Stimulated activated CD8-positive, alpha-beta memory T cell treated with anti-CD3 and anti-CD28 coated beads, Interleukin-4, amount 100 ng/mL, for 24 hours (primary cell): Measurements from ENCODE around the gene ITGAV.

ENCODE experiments used
- DNase-seq: peaks from one replicate; pipeline ENCODE4 v3.0.0-alpha.2; 2020; ENCODE audit warnings: low read depth

Gene ITGAV

DNA sequence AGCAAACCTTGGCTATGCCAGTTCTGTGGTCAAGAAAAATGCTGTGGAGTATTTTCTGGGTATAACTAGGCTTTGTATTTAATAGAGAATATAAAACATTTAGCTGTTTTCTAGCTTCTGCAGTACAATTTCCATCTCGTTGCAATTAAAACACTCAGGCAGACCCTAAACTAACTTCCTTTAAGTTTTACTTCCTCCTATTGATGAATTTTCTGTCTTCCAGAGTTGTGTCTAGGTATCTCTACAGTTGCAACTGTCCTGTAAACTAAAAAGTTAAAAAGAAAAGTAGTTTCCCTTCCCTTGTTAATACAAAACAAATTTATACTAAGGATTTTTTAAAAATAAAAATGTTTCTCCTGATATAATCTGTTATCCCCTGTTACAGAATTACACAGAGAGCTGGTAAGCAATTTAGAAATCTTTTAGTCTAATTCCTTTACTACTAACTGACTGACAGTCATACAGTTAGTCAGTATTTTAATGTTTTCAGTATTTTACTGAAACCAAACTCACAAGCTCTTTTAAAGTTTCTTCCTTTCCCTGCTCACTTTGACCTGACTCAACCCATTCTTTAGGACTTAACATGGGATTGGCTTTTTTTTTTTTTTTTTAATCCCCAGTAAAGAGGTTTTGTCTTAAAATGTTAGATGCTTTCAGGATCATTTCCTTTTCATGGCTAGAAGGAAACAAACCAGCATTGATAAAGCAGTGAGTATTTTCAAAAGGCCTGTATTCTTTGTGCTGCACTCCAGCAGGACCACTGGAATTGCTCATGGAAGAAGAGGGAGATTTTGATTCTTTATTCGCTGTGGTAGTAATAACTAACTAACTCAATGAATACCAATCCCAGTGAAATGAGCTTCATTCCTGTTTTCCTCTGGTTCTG, 22.9 kb downstream of the ITGAV start:
- DNase-seq = no peak

DNA sequence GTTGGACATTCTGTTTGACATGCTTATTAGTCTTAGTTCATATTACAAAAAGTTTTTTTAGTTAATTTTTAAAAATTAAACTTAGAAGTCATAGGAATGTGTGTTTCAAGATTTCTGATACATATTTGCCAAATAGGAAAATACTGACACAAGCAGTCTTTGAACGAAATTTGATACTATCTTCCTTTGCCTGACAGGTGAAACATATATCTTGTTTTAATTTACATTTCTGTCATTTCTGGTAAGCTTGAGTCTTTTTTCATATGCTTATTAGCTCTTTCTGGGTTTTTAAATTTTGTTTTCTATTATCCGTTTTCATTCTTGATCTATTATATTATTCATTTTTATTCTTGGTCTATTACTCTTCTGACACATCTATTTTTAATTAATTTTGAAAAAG, 24.5 kb downstream of the ITGAV start:
- DNase-seq = no peak

DNA sequence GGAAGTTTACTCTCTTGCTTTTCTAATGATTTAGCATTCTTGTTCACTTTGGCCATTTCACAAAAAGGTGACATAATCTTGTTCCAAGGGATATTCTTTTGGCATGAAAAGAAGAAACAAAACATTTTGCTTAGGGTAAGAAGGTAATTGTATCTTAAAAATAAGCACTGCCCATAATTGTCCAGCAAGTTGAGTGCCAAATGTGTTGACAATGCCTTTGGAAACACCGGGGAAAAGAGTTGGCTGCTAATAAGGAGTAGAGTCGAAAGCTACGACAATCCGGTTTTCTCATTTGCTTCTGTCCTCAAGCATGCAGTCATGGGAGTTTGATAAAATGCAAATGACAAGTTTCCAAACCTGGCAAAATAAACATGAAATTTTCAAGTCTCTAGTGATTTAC, 27.3 kb downstream of the ITGAV start:
- DNase-seq = no peak

- no peak for DNase-seq
These were observed 27.9 kb downstream of the ITGAV start for GRCh38 chr2:186617771-186618170.

DNA sequence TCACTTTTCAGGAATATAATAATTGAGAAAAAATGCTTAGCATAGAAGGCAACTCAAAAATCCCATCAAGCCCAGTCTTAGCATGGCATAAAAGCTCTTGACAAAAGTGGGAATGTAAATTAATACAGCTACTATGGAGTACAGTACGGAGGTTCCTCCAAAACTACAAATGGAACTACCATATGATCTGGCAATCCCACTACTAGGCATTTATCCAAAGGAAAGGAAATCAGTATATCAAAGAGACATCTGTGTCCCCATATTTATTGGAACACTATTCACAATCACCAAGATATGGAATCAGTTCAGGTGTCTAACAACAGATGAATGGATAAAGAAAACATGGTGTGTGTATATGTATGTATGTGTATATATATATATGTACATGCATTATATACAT, 28.8 kb downstream of the ITGAV start:
- DNase-seq = no peak

DNA sequence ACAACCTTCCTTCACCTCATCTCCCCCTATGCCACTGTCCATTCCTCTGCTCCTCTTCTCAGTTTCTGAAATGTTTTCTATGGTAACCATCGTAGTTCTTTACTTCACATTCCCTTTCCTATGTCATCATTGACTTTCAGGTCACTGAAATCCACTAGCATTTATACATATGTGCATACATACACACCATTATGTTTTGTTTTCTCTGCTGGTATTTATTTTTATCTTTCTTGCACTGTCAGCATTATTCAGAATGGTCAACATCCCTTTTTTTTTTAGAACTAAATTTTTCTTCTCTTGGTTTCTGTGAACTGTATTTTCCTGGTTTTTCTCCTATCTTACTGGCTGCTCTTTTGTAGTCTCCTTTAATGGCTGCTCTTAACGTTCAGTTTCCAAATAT, 33.2 kb downstream of the ITGAV start:
- no peak for DNase-seq

GRCh38 chr2:186624276-186624675, 34.4 kb downstream of the ITGAV start:
- DNase-seq = no peak

- DNase-seq = no peak
These were observed 39.6 kb downstream of the ITGAV start for GRCh38 chr2:186629250-186629996.

GRCh38 chr2:186632417-186632816, 42.6 kb downstream of the ITGAV start:
- no peak for DNase-seq

- no peak for DNase-seq
These were observed 44.8 kb downstream of the ITGAV start for GRCh38 chr2:186634701-186635100.

- no peak for DNase-seq
These were observed 47.1 kb downstream of the ITGAV start for GRCh38 chr2:186636800-186637496.

DNA sequence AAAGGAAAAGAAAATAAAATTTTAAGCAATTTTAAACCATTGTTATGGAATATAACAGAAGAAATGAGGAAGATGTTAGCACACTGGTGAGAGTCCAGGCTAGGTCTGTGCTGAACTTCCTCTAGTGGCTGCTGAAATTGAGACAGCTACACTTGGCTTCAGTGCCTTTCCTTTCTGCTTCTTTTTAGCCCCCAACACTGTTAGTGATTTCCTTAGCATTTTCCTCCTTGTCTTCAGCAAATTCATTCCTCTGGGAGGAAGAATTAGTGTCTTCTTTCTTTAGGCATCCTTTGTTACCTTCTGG, 47.6 kb downstream of the ITGAV start:
- no peak for DNase-seq

- DNase-seq = no peak
These were observed 50.1 kb downstream of the ITGAV start for GRCh38 chr2:186639939-186640338.

DNA sequence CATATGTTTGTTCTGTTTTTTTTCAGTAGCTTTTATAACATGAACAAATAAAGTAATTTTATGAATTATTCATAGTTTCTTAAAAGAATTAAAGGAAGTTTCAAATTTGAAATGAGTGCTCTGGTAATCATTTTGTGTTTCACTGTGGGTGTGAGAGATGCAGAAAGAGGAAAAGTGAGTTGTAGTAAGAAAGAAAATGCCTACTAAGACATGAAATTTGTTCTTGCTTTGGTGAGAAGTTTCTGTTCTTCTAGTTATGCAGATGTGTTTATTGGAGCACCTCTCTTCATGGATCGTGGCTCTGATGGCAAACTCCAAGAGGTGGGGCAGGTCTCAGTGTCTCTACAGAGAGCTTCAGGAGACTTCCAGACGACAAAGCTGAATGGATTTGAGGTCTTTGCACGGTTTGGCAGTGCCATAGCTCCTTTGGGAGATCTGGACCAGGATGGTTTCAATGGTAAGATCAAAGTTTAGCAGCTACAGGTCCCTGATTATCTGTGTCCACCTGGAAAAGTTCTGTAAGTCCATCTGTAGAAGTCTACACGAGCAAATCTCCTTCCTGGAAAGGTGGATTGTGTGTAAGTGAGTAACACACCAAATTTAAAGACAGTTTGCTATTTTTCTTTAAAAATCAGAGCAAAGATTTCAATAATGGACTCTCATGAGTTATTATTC, 51.4 kb downstream of the ITGAV start:
- DNase-seq = no peak

GRCh38 chr2:186641807-186642321, 52.0 kb downstream of the ITGAV start:
- DNase-seq = no peak

GRCh38 chr2:186644791-186645190, 54.9 kb downstream of the ITGAV start:
- no peak for DNase-seq

- DNase-seq = no peak
These were observed 56.1 kb downstream of the ITGAV start for GRCh38 chr2:186645999-186646398.

- no peak for DNase-seq
These were observed 58.3 kb downstream of the ITGAV start for GRCh38 chr2:186648130-186648529.

GRCh38 chr2:186653511-186653910, 63.7 kb downstream of the ITGAV start:
- no peak for DNase-seq

GRCh38 chr2:186659383-186659782, 69.5 kb downstream of the ITGAV start:
- DNase-seq = no peak

DNA sequence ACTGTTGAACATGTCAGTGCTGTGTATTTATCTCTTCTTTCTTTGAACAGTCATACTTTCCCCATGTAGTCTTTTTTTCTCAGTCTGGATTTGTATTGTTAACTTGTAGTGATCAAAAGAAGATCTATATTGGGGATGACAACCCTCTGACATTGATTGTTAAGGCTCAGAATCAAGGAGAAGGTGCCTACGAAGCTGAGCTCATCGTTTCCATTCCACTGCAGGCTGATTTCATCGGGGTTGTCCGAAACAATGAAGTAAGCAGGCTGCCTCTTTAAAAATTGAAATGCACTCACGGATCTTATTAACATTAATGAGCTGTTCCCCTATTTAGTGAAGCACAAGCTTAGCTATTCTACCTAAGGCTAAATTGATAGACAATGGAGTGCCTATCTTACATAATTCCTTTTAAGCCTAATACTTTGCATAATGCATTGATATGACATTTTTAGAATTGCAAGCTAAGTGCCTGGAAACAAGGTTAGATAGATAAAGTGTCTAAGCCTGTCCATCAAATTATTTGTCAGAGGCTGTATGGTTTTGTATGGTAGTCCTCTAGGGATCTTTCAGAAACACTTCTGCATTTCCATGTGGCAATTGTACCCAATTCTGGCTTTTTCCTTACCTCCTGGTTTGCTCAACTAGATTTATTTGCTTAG, 74.7 kb downstream of the ITGAV start:
- DNase-seq = no peak

DNA sequence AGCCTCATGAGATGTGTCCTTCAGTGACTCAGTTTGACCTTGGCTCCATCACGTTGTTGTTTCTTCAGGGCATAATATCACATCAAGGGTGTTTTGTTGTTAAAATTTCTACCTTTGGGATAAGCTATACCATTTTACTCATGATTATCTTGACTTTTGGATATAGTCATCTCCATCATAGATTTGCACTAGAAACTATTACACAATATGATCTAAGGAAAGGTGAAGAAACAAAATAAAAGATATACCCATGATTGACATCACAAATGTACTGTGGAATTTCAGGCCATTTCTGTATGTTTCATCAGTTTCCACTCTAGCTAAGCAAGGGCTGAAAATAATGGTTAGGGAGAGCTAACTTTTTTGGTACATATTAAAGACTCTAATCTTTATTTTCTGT, 79.3 kb downstream of the ITGAV start:
- DNase-seq = no peak
